K562 (cell line): ENCODE results near the gene PRPSAP1. TPM values are rescaled to one million over a fixed set of nuclear protein-coding genes. Genes with fewer than 3 reads are reported as not detected.
"Not testable (repeated sequence)": the region's sequence is repeated elsewhere in the genome, so short reads cannot be mapped to it uniquely, and the experiment has no call there.

Experiments used
- ATAC-seq: fragments of 200-7000 bp; cut with Tn5 transposase; 3 replicates; pipeline ENCODE4 v1.9.1; 2020; ENCODE audit warnings: moderate library complexity
- BruUV-seq: library from RNA; stranded (reverse); fragments of 400-500 nt; replicated peaks from 2 replicates; lab custom pipeline; 2021; lab: Mats Ljungman, UMichigan
- CTCF ChIA-PET: fragments of 300-600 bp; formaldehyde crosslinking; extraction: SDS; loops from one replicate; lab custom pipeline; 2021; ENCODE audit warnings: low intra/inter-chr PET ratio; lab: Yijun Ruan, JAX
- POLR2A ChIA-PET: fragments of 300-600, 350-650 bp; sonication (Branson Sonifier 250); formaldehyde crosslinking; extraction: SDS; loops from one replicate; lab custom pipeline; 2021; ENCODE audit warnings: antibody characterized with exemption, inconsistent platforms; lab: Yijun Ruan, JAX
- DNase-seq, 4 experiments: peaks; one replicate each; pipeline versions ENCODE4 v3.0.0 to v3.0.0-alpha.2; 2011 to 2018; ENCODE audit warnings: low spot score in 3 of 4, mixed read lengths in 3 of 4; ENCODE audit errors: extremely low read depth in 1 of 4
- FAIRE-seq: peaks from 2 replicates; lab custom pipeline; 2011; peaks lifted over from hg19 to GRCh38; lab: Jason Lieb, UNC
- H2AFZ ChIP-seq: 2 replicates; pipeline ENCODE4 v1.6.0; 2011; ENCODE audit warnings: low read depth, low read length, control low read depth, inconsistent platforms
- H3K27ac ChIP-seq: fragments of 200-600 bp; 3 replicates; pipeline ENCODE4 v1.8.0; 2011; ENCODE audit warnings: low read depth, mild to moderate bottlenecking, control low read depth, inconsistent platforms, low read length, moderate library complexity, mixed read lengths; ENCODE audit errors: extremely low read depth
- H3K27me3 ChIP-seq, 2 experiments: fragments of 300-600 bp in 1 of 2; 2 replicates in 1 of 2; 3 replicates in 1 of 2; pipeline versions ENCODE4 v1.6.0 to v1.8.0; 2011; ENCODE audit warnings: inconsistent platforms in 2 of 2, low read length in 2 of 2, mild to moderate bottlenecking in 1 of 2, mixed read lengths in 1 of 2, moderate library complexity in 1 of 2; ENCODE audit not compliant: control insufficient read depth in 2 of 2, insufficient read depth in 2 of 2
- H3K36me3 ChIP-seq: fragments of 300-600 bp; 3 replicates; pipeline ENCODE4 v1.8.0; 2011; ENCODE audit warnings: mild to moderate bottlenecking, low read length, inconsistent platforms; ENCODE audit not compliant: control insufficient read depth, insufficient read depth
- H3K4me1 ChIP-seq, 2 experiments: fragments of 200-600 bp in 1 of 2; replicated peaks in 1 of 2; 2 replicates in 1 of 2; 3 replicates in 1 of 2; pipeline versions ENCODE4 v1.5.1 to v1.8.0; 2011; ENCODE audit warnings: inconsistent platforms in 2 of 2, low read length in 2 of 2, mild to moderate bottlenecking in 1 of 2, mixed read lengths in 1 of 2, moderate library complexity in 1 of 2; ENCODE audit not compliant: control insufficient read depth in 2 of 2, insufficient read depth in 2 of 2
- H3K4me2 ChIP-seq: 2 replicates; pipeline ENCODE4 v1.6.1; 2011; ENCODE audit warnings: low read length, control low read depth, inconsistent platforms, mixed read lengths; ENCODE audit not compliant: insufficient read depth
- H3K4me3 ChIP-seq: fragments of 200-600 bp; sonication (generic), shearing (Covaris generic); 2 replicates; pipeline ENCODE4 v1.5.1; 2016; ENCODE audit warnings: control low read depth, inconsistent platforms
- H3K79me2 ChIP-seq: fragments of 200-600 bp; 3 replicates; pipeline ENCODE4 v1.8.0; 2011; ENCODE audit warnings: low read length, inconsistent platforms; ENCODE audit not compliant: control insufficient read depth, insufficient read depth
- H3K9ac ChIP-seq, 2 experiments: 2 replicates each; pipeline versions ENCODE4 v1.6.0 to v1.6.1; 2011; ENCODE audit warnings: low read depth in 2 of 2, low read length in 2 of 2, control low read depth in 1 of 2, inconsistent platforms in 1 of 2, mild to moderate bottlenecking in 1 of 2, mixed read lengths in 1 of 2; ENCODE audit not compliant: insufficient read depth in 1 of 2
- H3K9me1 ChIP-seq: one replicate; pipeline ENCODE4 v1.6.0; 2011; ENCODE audit warnings: inconsistent platforms, mild to moderate bottlenecking, low read length, moderate library complexity; ENCODE audit not compliant: control insufficient read depth, insufficient read depth
- H3K9me3 ChIP-seq: replicated peaks from 2 replicates; pipeline ENCODE4 v1.5.1; 2011; ENCODE audit warnings: low read depth, low read length, inconsistent platforms; ENCODE audit not compliant: control insufficient read depth, insufficient read depth
- H4K20me1 ChIP-seq: replicated peaks from 2 replicates; pipeline ENCODE4 v1.6.1; 2011; ENCODE audit warnings: low read length, inconsistent platforms, mixed read lengths; ENCODE audit not compliant: control insufficient read depth, insufficient read depth
- C11orf30 ChIP-seq: fragments of 450-650 bp; IDR thresholded peaks from 2 replicates; pipeline ENCODE4 v1.6.1; 2016; ENCODE audit warnings: low read depth, mild to moderate bottlenecking
- MITF ChIP-seq: IDR thresholded peaks from 2 replicates; pipeline ENCODE4 v1.6.1; 2014; ENCODE audit warnings: antibody characterized with exemption
- ZNF316 ChIP-seq: fragments of 450-650 bp; IDR thresholded peaks from 2 replicates; pipeline ENCODE4 v1.6.1; 2016
- WGBS: fragments of 100-300 bp; shearing (Covaris generic); methylation state at CpG from one replicate; pipeline ENCODE4 v1.1.6; 2016; ENCODE audit warnings: low coverage, mixed read lengths; ENCODE audit not compliant: insufficient coverage; ENCODE audit errors: missing lambda C conversion rate; 5-methylcytosine and 5-hydroxymethylcytosine counted together
- in situ Hi-C: fragments of 300-500 bp; cut with MboI; formaldehyde crosslinking; loops from 4 replicates; pipeline ENCODE4 v1.15.0; 2018; ENCODE audit warnings: inconsistent platforms, mixed read lengths
- intact Hi-C: fragments of 100-400 bp; cut with micrococcal nuclease; formaldehyde crosslinking; loops from 2 replicates; pipeline ENCODE4 v1.14.2; 2022
- polyA plus RNA-seq, 8 experiments: library from polyadenylated mRNA; depleted of rRNA in 4 of 8; stranded (reverse) in 5 of 8; unstranded in 3 of 8; fragments of >200 nt; fragmentation: Nextera tagmentation in 2 of 8; fragmentation: Illumina TruSeq in 1 of 8; extraction: Ambion mirVana in 2 of 8; extraction: Trizol in 1 of 8; gene quantifications; 2 replicates each; pipeline versions ENCODE4 v1.2.1 to v1.2.3, GENCODE V29; 2011 to 2014; ENCODE audit warnings: inconsistent platforms in 1 of 8, missing spikeins in 1 of 8
- total RNA-seq, 7 experiments: library from RNA; depleted of rRNA in 6 of 7; stranded (reverse); fragments of >200 nt in 6 of 7; fragmentation: Illumina TruSeq in 2 of 7; extraction: Trizol in 2 of 7; gene quantifications; 2 replicates each; pipeline versions ENCODE4 v1.2.1 to v1.2.3, GENCODE V29; 2011 to 2021; ENCODE audit warnings: low replicate concordance in 1 of 7

The PRPSAP1 gene
- total and polyA plus RNA-seq, 9 of the 15 experiments (the other 6 are each of a cell fraction or from before 2014, with no cell fraction given): 21.9 to 77.1 (median 40.8) TPM

DNA sequence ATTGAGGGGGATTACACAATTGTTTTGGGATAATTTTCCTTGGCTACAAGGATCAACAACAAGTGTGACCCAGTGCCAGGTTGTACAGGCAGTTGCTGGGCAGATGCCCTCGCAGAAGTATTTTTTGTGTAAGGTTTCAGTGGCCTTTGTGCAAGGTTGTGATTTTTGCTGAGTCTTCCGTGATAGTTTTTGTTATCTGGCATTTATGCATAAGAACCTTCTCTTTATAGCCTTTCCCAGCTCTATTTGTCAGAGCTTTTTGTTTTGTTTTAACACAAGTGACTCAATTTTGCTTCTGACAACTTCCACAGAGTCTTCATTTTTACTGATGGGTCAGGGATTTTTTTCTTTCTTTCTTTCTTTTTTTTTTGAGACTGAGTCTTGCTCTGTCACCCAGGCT is 6.7 kb upstream of the PRPSAP1 start:
- BruUV-seq: no TSS peak
- no peak for FAIRE-seq
- Histone ChIP-seq H3K36me3 (no peaks in the 10 kb centered on the region), H3K79me2 (no peaks in the 10 kb centered on the region), H3K9me3 (no peaks in the 10 kb centered on the region), H2AFZ (no peak overlapping the region), H4K20me1 (no peaks in the 10 kb centered on the region), H3K9ac (no peak overlapping the region), H3K4me2 (no peak overlapping the region), H3K4me3 (no peak overlapping the region), H3K27ac (no peak overlapping the region), H3K4me1 (peaks cover under 1 to 26% of the 10 kb centered on the region in 2 experiments; a peak in 4 of 5 replicates), H3K9me1 (no peaks in the 10 kb centered on the region), H3K27me3 (no peaks in the 10 kb centered on the region)
- TF ChIP-seq C11orf30 (peak; percentile 41; the same call in 1 of the 2 replicates), MITF (no peak), ZNF316 (peak; percentile 55)
- DNase-seq: no peak
- intact Hi-C loops (no loop called here), in situ Hi-C loops (no loop called here)
- ATAC-seq: no peak
- 32% methylated on average over 2 of the region's 2 CpGs for WGBS
- ChIA-PET POLR2A (interaction anchor here (1.2 kb wide), 1 partner anchor 9 kb away, joined by 3 read pairs; no protein-coding TSS in a partner anchor), CTCF (no interaction called here)

DNA sequence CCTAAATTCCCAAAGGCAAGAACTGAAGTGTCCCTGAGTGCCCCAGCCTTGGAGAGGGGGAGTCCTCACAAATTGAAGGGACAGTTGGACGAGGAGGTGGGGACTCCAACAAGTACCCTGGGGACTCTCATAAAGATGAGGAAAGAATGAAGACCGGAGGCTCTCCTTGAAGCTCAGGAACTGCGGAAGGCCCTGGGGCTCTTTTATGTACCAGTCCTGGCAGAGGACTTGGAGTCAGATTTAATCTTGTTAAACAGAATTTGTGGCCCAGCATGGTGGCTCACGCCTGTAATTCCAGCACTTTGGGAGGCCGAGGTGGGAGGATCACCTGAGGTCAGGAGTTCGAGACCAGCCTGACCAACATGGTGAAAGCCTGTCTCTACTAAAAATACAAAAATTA is 6.1 kb upstream of the PRPSAP1 start:
- H3K36me3 ChIP-seq, H3K9me3 ChIP-seq, H3K9ac ChIP-seq, FAIRE-seq, H3K27me3 ChIP-seq, H3K4me2 ChIP-seq, CTCF ChIA-PET, H2AFZ ChIP-seq, H3K9me1 ChIP-seq, H3K79me2 ChIP-seq, ATAC-seq, H3K4me3 ChIP-seq, H4K20me1 ChIP-seq, in situ Hi-C loops, intact Hi-C loops, BruUV-seq, DNase-seq, H3K27ac ChIP-seq: not testable (repeated sequence)
- peaks cover 6 to 31% of the 10 kb centered on the region in 2 experiments; a peak in 4 of 5 replicates for H3K4me1 ChIP-seq
- POLR2A ChIA-PET: interaction anchor here (1.2 kb wide), 1 partner anchor 10 kb away, joined by 3 read pairs; no protein-coding TSS in a partner anchor
- WGBS: 63% methylated on average over 6 of the region's 6 CpGs
